GM19438 (cell line): ENCODE data around the gene NEK4.
"Not testable (repeated sequence)": the region's sequence is repeated elsewhere in the genome, so short reads cannot be mapped to it uniquely, and the experiment has no call there.

Experiments
- ATAC-seq: cut with Tn5 transposase; IDR thresholded peaks from one replicate; pipeline ENCODE4 v1.9.1; 2021; ENCODE audit warnings: low read depth; ENCODE audit not compliant: unreplicated experiment

Gene NEK4

DNA sequence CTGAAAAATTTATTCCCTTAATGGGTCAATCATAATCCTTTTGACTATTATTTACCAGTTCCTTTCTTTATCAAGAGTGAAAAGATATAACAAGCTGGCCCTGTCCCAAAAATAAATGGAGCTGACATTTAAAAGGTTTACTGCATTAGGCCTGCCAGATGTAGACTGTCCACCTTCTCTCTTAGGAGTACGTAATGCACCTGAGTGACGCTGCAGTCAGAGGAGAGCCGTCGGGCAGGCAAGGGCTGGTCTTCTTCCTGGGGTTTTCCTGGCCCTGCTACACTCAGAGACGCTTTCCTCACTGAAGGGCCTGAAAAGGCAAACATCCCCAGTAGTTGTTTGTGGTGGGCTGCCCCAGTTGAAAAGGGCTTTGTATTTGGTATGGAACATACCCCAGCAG, 27.6 kb downstream of the NEK4 start:
- no peak for ATAC-seq

DNA sequence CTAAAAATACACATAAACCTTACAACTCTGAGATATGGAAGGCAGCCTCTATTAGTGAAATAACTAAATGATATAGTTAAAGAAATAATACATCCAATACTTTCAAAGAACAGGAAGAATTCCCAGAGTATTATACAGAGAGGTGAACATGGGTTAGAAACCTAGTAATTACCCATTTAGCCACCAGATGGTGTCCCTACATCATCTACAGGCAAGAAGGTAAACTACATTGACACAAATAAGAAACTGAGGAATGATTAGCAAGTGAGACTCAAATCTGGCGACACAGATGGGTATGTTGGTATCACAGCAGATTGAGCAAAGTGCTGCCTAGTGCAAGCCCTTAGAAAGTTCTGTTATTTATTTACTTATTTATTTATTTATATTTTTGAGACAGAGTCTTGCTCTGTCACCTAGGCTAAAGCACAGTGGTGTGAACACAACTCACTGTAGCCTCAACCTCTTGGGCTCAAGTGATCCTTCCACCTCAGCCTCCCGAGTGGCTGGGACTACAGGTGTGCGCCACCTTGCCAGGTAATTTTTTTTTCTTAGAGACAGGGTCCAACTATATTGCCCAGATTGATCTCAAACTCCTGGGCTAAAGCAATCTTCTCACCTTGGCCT, 28.2 kb downstream of the NEK4 start:
- no peak for ATAC-seq

DNA sequence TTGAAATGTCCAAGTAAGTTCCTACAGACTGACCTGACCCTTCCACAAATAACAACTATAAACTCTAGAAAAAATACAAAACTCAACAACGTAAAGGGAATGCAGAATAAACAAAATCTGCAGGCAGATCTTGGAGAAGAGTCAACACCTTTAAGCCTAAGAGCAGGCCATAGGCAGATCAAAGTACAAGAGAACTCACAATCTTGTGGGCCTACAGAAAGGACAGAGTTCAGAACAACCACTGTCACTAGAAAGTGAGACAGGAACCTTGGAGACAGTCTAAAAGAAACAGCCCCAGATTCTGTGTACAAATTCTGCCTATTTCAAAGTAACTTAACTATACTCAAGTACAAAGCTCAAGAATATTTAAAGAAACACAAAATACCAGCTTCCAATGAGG, 31.0 kb downstream of the NEK4 start:
- no peak for ATAC-seq

DNA sequence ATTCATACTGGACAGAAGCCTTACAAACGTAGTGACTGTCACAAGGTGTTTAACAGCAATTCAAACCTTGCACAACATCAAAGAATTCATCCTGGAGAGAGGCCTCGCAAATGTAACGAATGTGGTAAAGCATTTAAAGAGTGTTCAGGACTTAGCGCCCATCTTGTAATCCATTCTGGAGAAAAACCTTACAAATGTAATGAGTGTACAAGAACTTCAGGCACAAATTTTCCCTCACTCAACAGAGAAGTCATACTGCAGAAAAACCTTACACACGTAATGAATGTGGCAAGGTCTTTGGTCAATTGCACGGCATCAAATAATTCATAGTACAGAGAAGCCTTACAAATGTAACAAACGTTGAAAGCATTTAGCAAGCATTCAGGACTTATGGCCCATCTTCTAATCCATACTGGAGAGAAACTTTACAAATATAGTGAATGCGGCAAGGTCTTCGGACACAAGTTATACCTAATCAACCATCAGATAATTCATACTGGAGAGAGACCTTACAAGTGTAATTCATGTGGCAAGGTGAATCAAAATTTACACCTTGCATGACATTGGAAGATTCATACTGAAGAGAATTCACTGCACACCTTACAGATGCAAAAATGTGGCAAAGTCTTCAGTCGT, 37.4 kb downstream of the NEK4 start:
- ATAC-seq, result no peak

- no peak for ATAC-seq
These were observed 39.1 kb downstream of the NEK4 start for GRCh38 chr3:52731590-52731989.

GRCh38 chr3:52730681-52731080, 40.1 kb downstream of the NEK4 start:
- no peak for ATAC-seq

GRCh38 chr3:52728753-52729152, 42.0 kb downstream of the NEK4 start:
- ATAC-seq, result not testable (repeated sequence)

GRCh38 chr3:52724511-52724910, 46.2 kb downstream of the NEK4 start:
- no peak for ATAC-seq

DNA sequence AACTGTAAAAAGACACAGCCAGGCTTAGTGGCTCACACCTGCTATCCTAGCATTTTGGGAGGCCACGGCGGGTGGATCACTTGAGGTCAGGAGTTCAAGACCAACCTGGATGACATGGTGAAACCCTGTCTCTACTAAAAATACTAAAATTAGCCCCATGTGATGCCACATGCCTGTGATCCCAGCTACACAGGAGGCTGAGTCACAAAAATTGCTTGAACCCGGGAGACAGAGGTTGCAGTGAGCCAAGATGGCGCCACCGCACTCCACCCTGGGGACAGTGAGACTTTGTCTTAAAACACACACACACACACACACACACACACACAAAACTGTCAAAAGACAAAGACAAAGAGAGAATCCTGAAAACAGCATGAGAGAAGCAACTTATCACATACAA, 46.8 kb downstream of the NEK4 start:
- ATAC-seq, result no peak

DNA sequence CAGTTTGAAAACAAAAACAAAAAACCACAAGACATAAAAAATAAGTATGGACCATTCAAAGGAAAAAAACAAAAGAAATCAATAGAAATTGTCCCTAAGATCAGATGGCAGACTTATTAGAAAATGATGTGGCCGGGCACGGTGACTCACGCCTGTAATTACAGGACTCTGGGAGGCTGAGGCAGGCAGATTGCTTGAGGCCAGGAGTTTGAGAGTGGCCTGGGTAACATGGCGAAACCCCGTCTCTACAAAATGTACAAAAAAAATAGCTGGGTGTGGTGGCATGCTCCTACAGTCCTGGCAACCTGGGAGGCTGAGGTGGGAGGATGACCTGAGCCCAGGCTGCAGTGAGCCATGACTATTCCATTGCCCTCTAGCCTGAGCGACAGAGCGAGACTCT, 48.2 kb downstream of the NEK4 start:
- no peak for ATAC-seq

GRCh38 chr3:52721730-52722008, 49.1 kb downstream of the NEK4 start:
- ATAC-seq, result no peak

- no peak for ATAC-seq
These were observed 49.6 kb downstream of the NEK4 start for GRCh38 chr3:52721002-52721729.

- ATAC-seq, result no peak
These were observed 51.1 kb downstream of the NEK4 start for GRCh38 chr3:52719618-52720017.

DNA sequence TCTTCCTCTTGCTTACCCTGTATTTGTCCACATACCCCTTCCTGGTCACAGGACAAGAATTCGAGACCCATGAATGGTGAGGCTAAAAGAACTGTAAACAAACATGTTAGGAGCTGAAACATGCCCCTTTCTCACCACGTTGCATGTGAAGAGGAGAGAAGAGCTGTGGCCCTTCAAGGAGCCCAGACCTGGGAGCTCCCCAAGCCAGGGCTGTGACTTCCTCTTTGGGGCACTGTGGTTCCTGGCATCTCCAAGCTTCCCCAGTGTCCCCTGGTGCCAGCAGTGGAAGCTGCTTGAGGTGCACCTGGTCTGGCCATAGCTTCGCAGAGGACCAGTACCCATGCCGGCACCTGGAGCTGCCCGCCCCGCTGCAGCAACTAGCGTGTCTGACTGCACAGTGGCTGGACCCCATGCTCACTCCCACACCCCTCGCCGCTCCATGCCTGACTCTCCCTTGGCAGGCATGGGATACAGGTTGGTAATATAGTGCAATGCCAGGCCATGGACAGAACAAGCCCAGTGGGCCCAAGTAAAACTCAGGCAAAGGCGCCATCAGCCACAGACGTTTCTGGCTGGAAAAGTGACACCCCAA, 54.9 kb downstream of the NEK4 start:
- ATAC-seq, result no peak

DNA sequence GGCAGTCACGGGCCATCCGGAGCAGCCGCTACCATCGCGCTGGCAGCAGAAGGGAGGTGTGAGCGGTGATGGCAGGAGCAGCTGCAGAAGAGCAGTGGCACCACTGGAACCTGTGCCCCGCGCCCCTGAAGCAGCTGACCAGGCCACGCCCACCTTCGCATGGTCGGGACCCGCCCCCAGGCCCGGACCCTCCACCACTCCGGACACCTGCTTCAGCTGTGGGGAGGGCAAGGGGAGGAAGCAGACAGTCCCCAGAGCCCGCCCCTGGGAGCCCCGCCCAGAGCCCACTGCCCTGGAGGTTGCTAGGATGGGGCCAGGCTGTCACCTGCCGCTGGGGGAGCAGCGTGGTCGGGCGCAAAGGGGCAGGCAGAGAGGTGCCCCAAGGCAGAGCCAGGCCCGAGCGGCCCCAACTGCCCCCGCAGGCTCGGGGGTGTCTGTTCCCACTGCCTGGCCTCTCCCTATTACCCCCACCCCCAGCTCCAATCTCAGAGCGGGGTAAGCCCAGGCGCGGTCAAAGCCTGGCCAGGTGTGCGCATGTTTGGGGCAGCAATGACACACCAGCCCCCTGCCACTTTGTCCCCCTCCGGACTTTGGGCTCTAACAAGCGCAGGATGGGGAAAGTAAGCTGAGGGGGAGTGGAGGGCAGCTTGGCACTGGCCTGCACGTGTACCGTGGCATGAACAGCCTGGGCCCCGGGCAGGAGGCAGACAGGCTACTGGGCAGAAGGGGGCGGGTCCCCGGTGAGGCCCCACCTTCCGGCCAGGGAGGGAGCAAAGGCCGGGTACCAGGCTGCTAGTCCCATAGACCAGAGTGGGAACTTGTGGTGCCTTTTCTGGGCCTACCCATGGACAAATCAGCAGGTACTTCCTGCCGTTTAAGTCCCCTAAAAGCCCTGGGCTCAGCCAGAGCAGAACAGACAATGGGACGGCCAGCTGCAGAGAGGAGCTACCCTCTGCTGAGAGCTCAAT, 56.1 kb downstream of the NEK4 start:
- no peak for ATAC-seq

DNA sequence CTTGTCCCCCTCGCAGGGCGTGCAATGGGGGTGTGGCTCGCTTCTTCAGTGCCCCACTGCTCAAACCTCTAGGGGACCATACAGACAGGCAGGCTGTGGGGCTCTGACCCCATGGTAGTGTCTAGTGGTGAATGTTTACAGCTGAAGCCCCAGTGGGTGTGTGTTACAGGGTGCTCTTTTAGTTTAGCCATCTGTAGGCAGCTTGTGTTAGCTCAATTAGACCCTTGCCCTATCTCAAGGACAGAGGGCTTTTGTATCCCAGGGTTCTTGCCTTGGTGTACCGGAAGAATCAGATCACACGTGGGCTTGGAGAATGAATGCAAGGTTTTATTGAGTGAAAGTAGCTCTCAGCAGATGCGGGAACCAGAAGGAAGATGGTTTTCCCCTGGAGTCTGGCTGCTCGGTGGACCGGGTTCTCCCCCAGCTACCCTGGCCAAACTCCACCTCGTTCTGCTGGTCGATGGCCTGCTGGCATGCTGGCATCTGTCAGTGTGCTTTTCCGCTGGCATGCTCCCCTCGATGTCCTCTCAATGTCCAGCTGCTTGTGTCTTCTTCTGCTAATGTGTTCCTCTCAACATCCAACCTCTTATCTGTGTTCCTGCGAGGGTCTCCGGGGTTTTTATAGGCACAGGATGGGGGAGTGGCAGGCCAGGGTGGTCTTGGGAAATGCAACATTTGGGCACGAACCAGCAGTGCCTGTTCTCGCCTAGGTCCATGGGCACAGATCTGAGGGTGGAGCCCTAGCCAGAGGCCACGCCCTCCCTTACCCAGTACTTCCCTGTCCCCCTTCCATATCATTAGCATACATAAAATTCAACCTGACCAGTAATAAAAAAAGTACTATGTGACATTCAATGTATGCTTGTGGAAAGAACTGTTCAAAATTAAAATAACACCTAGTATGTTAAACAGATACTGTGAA, 58.2 kb downstream of the NEK4 start:
- ATAC-seq, result no peak

DNA sequence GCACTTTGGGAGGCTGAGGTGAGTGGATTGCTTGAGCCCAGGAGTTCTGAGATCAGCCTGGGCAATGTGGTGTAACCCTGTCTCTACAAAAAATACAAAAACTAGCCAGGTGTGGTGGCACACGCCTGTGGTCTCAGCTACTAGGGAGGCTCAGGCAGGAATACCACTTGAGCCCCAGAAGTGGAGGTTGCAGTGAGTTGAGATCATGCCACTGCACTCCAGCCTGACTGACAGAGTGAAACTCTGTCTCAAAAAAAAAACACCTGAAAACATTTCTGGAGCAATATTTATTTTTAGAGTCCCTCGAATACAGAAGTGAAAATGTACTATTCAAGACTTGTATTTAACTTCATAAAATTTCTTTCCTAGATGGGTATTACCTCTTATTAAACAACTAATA, 60.2 kb downstream of the NEK4 start:
- no peak for ATAC-seq

DNA sequence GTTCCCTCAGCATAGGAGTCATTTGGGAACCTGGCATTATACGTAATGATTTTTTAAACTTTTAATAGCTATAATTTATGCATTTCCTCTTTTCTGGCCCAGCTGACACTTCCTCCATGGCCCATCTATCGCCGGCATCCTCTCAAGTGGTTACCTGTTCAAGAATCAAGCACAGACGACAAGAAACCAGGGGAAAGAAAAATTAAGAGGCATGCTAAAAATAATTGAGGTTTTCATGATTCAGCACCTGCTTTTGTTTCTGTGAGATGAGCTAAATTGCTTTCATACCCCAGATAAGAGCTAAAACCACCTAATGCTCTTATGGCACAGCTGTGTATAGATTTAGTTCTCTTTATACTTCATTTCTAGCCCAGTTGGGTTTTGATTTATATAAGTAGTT, 63.2 kb downstream of the NEK4 start:
- ATAC-seq, result no peak
